HG03108 (cell line): Measurements from ENCODE around the gene MPL.
"Not testable (repeated sequence)": the region's sequence is repeated elsewhere in the genome, so short reads cannot be mapped to it uniquely, and the experiment has no call there.

Experiments
- ATAC-seq: cut with Tn5 transposase; IDR thresholded peaks from one replicate; pipeline ENCODE4 v1.9.1; 2021; ENCODE audit warnings: moderate library complexity; ENCODE audit not compliant: unreplicated experiment

Gene MPL

GRCh38 chr1:43351421-43352350, 14.1 kb downstream of the MPL start:
- ATAC-seq: no peak

DNA sequence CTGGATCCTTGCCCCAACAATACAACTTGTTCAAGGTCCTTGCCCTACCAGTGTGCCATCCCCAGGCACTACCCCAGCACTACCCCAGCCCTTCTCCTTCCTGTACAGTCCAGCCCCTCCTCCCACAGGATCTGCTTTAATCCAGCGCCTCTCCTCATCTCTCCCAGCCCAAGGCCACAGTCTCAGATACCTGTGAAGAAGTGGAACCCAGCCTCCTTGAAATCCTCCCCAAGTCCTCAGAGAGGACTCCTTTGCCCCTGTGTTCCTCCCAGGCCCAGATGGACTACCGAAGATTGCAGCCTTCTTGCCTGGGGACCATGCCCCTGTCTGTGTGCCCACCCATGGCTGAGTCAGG, 14.7 kb downstream of the MPL start:
- ATAC-seq: no peak

DNA sequence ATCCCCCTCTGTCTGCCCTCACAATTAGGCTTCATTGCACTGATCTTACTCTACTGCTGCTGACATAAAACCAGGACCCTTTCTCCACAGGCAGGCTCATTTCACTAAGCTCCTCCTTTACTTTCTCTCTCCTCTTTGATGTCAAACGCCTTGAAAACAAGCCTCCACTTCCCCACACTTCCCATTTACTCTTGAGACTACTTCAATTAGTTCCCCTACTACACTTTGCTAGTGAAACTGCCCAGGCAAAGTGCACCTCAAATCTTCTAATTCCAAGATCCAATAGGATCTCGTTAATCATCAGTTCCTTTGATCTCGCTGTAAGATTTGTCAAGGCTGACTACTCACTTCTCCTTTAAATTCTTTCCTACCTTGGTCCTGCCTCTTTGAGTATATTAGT, 15.3 kb downstream of the MPL start:
- no peak for ATAC-seq

- ATAC-seq: no peak
These were observed 16.9 kb downstream of the MPL start for GRCh38 chr1:43354471-43354870.

DNA sequence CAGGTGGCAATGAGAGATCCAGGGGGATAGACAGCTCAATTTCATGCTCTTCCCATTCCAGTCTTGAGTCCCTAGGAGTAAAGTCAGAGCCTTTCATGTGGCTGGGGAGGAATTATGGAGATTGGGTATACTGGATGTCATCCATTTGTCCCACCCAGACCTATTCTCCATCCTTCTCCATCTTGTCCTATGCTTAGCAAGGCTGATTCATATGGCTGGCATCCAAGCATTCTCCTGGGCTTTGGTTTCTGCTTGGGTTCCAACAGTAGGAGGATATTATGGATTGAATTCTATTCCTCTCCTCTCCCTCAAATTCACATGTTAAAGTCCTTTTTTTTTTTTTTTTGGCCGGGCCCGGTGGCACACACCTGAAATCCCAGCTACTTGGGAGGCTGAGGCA, 17.3 kb downstream of the MPL start:
- no peak for ATAC-seq

DNA sequence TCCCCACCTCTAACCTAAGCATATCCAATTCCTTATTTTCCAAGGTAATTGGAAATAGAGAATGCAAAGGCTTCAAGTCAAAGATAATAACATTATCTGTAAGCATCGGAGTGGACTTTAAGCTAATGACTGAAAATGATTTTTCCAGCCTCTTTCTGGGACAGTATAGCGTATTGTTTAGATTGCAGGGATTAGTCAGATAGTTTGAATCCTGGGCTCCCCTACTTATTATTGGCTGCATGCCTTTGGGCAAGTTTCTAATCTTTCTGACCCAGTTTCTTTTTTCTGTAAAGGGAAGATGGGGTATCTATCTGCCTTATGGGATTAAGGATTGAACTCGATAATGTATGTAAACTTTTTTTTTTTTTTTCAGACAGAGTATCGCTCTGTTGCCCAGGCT, 19.6 kb downstream of the MPL start:
- no peak for ATAC-seq

DNA sequence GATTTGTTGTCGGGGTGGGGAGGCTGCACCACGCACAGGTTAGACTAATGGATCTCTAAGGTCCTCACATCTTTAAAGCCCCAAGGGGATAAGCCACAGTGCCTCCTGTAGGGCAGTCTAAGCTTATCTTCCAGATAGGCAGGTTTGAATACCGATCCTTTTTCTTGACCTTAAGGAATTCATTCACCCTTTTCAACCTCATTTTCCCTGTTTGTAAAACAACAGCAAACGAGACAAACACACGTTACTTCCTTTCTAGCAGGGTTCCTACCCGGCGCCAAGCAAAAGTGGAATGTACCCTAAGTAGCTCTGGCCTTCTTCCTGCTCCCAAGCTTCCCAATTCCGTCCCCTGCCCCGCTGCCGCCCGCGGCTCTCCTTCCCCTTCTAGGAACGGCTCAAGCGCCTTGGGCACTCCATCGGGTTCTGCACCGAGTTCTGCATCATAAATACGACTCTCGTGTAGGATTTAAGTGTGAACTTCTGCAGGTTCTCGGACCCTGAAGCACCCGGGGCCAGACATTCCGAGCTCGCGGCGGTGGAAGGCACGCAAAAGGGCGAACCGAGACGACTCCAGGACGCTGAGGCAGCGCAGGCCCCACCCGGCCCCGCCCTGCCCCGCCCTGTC, 20.6 kb downstream of the MPL start:
- peak; percentile 5 for ATAC-seq

- peak; percentile 91 for ATAC-seq
These were observed 21.4 kb downstream of the MPL start, which contains the start of gene CDC20 for GRCh38 chr1:43358746-43359693. Gene CDC20 (plus strand): TSS chr1:43358981. CDS start chr1:43359216, 235 bp downstream.

GRCh38 chr1:43359696-43360095, 22.1 kb downstream of the MPL start:
- no peak for ATAC-seq

DNA sequence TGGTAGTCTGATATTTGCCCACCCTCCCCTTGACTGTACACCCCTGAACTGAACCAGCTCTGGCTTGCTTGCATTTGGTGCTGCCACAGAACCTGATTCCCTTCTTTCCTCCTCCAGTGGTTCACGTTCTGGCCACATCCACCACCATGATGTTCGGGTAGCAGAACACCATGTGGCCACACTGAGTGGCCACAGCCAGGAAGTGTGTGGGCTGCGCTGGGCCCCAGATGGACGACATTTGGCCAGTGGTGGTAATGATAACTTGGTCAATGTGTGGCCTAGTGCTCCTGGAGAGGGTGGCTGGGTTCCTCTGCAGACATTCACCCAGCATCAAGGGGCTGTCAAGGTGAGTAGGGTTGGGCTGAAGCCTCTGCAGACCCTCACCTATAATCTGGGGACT, 23.0 kb downstream of the MPL start:
- no peak for ATAC-seq

DNA sequence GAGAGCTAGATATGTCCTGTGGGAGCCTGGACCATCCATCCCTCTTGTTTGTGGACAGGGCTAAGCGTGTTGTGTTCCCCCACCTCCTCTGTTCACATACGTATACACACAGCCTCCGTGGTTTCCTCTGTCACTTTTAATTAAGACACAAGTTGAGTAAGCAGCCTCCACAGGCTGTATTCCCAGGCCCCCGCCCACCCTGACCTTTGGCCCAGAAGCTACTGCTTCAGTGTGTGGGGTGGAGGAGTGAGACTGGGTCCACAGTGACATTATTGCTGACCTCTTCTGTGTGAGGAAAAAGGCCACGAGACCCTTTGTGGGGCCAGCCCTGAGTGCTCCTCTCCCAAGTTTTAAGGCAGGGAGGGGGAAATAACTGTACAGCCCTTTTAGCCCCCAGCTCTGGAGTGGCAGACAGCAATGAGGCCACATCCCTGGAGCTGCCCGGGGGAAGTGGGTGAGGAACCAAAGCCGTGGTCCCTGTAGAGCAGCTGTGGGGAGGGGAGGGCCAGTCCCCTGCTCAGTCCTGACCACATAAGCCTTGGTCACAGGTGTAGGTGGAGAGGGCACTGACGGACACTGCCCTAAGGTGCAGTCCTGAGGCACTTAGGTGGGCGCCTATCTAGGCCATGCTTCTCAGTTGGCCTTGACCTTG, 25.8 kb downstream of the MPL start:
- ATAC-seq: no peak

DNA sequence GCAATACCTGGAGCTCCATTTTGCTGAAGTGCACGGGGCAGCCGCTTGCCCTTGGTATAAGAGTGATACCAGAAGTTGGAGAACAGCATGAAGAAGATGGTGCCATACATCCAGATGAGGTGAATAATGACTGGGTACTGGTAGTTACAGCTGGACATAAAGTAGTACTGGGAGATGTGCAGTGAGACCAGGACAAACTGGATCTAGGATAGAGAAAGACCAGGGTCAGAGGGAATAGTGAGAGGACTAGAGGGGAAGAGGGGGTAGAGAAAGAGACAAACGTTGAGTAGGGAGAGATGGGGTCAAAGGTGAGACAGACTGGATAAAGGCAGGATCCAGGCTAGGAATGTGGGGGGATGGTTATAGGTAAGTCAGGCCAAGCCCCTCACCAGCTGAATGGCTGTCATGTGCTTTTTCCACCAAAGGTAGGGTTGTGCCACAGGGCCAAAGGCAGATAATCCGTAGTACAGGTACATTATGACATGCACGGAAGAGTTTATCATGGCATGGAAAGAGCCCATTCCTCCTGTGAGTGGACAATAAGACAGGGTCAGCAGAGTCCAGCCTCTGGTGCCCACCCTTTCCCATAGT, 26.4 kb downstream of the MPL start:
- no peak for ATAC-seq

DNA sequence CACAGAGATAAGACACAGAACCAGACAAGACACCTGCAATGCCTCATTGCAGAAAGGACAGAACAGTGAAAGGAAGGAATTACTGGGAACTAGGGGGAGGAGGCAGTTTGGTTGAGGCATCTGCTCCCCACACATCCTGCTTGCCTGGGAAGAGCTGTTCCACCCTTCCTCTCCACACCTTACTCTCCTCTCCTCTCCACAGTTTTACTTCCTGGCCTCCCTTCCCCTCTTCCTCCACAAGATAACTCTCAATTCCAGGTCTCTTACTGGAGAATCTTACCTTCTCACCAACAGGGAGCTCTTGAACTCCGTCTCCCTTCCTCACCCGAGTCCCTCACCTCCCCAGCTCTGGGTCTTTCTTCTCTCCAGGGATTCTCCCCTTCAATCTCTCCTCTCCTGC, 28.1 kb downstream of the MPL start:
- ATAC-seq: no peak

DNA sequence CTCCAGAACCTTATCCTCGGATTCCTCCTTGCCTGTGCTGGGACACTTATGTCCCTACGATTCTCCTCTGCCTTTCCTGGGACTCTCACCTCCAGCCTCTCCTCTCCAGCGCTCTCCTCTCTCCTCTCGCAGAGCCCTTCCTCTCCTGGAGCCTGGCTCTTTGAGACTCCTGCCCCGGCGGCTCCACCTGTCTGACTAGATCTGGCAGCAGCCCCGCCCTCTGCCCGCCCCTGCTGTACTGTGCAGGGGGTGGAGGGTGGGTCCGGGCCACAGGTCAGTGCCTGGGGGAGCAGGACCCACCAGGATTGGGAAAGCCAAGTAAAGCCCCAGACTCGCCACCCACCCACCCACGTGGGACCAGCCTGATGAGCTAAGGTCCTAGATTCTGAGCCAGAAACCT, 28.6 kb downstream of the MPL start:
- ATAC-seq: no peak

GRCh38 chr1:43366601-43367025, 29.0 kb downstream of the MPL start:
- no peak for ATAC-seq

DNA sequence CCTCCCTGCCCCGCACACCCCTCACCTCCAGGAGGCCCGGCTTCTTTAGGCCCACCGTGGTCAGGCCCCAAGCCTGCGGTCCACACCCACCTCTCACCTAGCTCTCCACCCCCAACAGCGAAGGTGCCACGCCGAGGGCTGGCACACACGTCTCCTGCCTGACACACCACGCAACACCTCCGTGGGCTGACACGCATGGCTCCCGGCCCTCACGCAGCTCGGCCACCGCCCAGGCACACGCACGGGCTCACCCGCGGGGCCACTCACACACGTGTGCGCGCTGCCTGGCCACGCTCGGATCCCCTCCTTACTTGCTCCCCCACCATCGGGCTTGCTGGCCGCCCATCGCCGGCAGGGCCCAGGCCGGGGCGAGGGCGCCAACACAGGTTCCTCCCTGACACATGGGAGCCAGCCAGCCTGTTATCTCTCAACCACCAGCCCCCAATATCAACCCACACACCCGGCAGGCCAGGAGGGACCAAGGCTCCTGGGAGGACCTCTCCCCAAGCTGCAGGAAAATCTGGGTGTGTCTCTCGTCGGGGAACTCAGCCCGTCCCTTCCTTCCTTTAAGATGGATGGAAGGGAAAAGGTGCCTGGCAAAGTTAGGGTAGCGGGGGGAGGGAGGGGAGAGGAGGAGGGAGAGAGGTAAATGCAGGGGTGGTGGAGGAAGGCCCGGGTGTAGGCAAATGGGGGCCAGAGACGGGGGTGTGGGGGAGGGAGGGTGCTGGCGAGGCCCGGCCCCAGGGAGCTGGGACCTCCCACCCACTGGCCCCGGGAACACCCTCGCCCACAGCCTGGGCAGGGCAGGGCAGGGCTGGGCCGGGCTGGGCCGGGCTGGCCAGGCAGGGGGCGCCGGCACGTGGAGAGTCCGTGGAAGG, 29.6 kb downstream of the MPL start:
- ATAC-seq: peak; percentile 29

DNA sequence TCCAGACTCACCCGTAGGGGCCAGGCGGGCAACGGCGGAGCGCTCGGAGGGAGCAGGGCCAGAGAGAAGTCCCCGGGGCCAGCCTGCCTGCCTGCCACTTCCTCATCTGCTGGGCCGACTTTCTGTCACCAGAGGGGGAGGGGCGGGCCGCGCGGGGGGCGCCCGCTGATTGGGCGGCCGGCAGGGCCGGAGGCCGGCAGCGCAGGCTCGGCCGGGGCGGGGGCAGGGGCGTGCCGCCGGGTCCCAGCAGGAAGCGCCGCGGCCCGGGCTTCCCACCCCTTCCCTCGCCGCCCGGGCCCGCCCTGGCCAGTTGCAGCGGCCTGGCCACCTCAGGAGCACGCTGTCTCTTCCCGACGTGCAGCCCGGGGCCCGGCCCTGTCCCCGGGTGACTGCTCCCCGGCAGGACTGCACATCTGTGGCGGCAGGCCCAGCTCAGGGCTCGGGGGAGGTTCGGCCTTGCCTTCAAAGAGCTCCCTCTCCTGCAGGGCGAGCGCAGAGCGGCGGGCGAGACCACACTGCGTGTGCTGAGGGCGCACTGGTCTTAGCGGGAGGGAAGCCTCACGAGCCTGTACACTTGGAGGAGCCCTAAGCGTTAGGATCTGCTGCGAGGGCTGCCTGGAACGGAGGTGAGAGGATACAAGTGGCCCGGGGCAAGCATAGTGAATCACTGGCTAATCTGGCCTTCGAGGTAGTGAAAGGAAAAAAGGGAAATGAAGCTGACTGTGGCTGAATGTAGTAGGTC, 30.5 kb downstream of the MPL start, which contains the start of gene ELOVL1:
TSS of gene ELOVL1 (minus strand) at position 108 of the 742 bp plus-strand sequence. CDS start 2,402 bp downstream, outside the sequence.
- ATAC-seq: peak; percentile 73

DNA sequence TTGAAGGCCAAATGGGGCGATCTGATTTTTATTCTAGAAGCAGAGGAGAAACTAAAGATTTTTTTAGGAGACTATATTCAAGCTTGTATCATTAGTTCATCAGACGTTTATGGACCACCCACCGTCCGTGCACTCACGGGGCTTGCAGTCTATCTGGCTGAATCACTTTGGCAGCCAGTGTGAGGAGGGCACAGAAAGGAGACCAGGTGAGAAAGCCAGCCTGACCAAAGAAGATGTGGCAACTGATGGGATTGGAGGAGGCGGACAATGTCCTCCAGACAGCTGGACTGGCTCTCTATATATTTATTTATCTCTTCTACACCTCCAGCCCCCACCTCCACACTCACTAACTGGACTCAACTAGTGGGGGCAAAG, 31.0 kb downstream of the MPL start:
- ATAC-seq: no peak

DNA sequence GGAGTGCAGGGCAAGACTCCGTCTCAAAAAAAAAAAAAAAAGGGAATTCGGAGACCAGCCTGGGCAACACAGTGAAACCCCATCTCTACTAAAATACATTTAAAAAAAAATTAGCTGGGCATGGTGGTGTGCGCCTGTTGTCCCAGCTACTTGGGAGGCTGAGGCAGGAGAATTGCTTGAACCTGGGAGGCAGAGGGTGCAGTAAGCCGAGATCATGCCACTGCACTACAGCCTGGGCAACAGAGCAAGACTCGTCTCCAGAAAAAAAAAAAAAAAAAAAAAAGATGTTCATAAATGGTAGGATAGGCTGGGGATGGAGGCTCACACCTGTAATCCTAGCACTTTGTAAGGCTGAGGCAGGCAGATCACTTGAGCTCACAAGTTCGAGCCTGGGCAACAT, 32.2 kb downstream of the MPL start:
- not testable (repeated sequence) for ATAC-seq
